Suprapubic skin (tissue), 3 donors: Measurements from ENCODE around the gene TENM3.

Experiments
- CTCF ChIP-seq, 2 donors: fragments of 200-600 bp in 1 of 2; fragments of 450-650 bp in 1 of 2; sonication (generic) in 1 of 2; IDR thresholded peaks; one replicate each; pipeline ENCODE4 v1.5.1; 2016 to 2019; ENCODE audit warnings: antibody characterized with exemption in 2 of 2, mild to moderate bottlenecking in 1 of 2, moderate library complexity in 1 of 2
- POLR2A ChIP-seq, 2 donors: fragments of 450-650 bp; IDR thresholded peaks; one replicate each; pipeline ENCODE4 v1.6.1; 2017; ENCODE audit warnings: antibody characterized with exemption in 2 of 2, mild to moderate bottlenecking in 2 of 2, moderate library complexity in 2 of 2

GRCh38 chr4:182786991-182787390, 543.8 kb downstream of the TENM3 start:
- TF ChIP-seq POLR2A (IDR thresholded peaks at IDR 0.05) (no peak), CTCF (IDR thresholded peaks at IDR 0.05) (no peak)
